Pancreas (tissue), 10 donors: ENCODE data around the gene HAUS7. TPM values are rescaled to one million over a fixed set of nuclear protein-coding genes. Genes with fewer than 3 reads are reported as not detected.

ENCODE experiments used
- ATAC-seq, 4 donors: fragments of 200-7000 bp; cut with Tn5 transposase; one replicate each; pipeline versions ENCODE4 v1.8.0 to v1.9.1; 2020; ENCODE audit warnings: mild to moderate bottlenecking in 4 of 4, moderate library complexity in 4 of 4
- DNase-seq, 6 donors: peaks; one replicate each; pipeline ENCODE4 v3.0.0-alpha.2; 2020
- FAIRE-seq: peaks from 2 replicates; lab custom pipeline; 2012; peaks lifted over from hg19 to GRCh38; lab: Jason Lieb, UNC
- H3K27ac ChIP-seq, 4 donors: fragments of 200-600 bp; sonication (generic); 1 replicate in 3 of 4; 2 replicates in 1 of 4; pipeline versions ENCODE4 v1.5.0 to v1.8.0; 2020
- H3K27me3 ChIP-seq, 4 donors: fragments of 200-600 bp; one replicate each; pipeline ENCODE4 v1.8.0; 2021
- H3K36me3 ChIP-seq, 3 donors: fragments of 200-600 bp; sonication (generic) in 1 of 3; one replicate each; pipeline versions ENCODE4 v1.5.0 to v1.8.0; 2020 to 2021
- H3K4me1 ChIP-seq, 3 donors: fragments of 200-600 bp; one replicate each; pipeline ENCODE4 v1.8.0; 2021
- H3K4me3 ChIP-seq, 4 donors: fragments of 200-600 bp; sonication (generic) in 2 of 4; one replicate each; pipeline versions ENCODE4 v1.5.0 to v1.8.0; 2020 to 2021
- H3K9me3 ChIP-seq, 4 donors: fragments of 200-600 bp; one replicate each; pipeline ENCODE4 v1.8.0; 2021
- WGBS, 2 donors: extraction: QIAGEN DNeasy Blood & Tissue Kit; methylation state at CpG; one replicate each; pipeline ENCODE4 v1.1.7; 2013; 5-methylcytosine and 5-hydroxymethylcytosine counted together
- intact Hi-C, 3 donors: fragments of 100-400 bp; cut with DNase I; formaldehyde crosslinking; loops; one replicate each; pipeline versions ENCODE4 v1.11.1 to v1.14.2; 2022
- polyA plus RNA-seq, 2 donors: library from polyadenylated mRNA; stranded (reverse); fragments of 200-250 nt; gene quantifications; one replicate each; pipeline ENCODE4 v1.2.3, GENCODE V29; 2013
- total RNA-seq, 6 donors: library from RNA; stranded (reverse); fragmentation: NEBNext Ultra II Directional in 4 of 6; extraction: Animal tissue kit (Norgen Biotek cat#: 25700) in 4 of 6; gene quantifications; one replicate each; pipeline versions ENCODE4 v1.2.1 to v1.2.4, GENCODE V29; 2021 to 2023
- TF ChIP-seq, protein P1 (sequence below), 4 donors: fragments of 200-600 bp; sonication (generic) in 3 of 4; IDR thresholded peaks; one replicate each; pipeline versions ENCODE4 v1.5.0 to v1.8.0; 2021; ENCODE audit warnings: antibody characterized with exemption in 4 of 4
- donor health status: healthy with polysubstance abuse.
- donor health status: DM: no; HTN: no; CAD: no; lungs with moderate emphysema.
- donor health status: DM: no; HTN: no; CAD: no.
- donor health status: control.
- donor health status: control.
- donor health status: Bipolar disorder and iron deficiency.
- donor health status: DM: yes; HTN: yes; CAD: no.
- donor health status: DM: no; HTN: no; CAD: no.
- donor health status: DM: no; HTN: no; CAD: no.
- donor health status: DM: yes; HTN: yes; CAD: no.

HAUS7 gene
- total and polyA plus RNA-seq, 8 donors, result 4.9 to 44.1 (median 9.5) TPM

DNA sequence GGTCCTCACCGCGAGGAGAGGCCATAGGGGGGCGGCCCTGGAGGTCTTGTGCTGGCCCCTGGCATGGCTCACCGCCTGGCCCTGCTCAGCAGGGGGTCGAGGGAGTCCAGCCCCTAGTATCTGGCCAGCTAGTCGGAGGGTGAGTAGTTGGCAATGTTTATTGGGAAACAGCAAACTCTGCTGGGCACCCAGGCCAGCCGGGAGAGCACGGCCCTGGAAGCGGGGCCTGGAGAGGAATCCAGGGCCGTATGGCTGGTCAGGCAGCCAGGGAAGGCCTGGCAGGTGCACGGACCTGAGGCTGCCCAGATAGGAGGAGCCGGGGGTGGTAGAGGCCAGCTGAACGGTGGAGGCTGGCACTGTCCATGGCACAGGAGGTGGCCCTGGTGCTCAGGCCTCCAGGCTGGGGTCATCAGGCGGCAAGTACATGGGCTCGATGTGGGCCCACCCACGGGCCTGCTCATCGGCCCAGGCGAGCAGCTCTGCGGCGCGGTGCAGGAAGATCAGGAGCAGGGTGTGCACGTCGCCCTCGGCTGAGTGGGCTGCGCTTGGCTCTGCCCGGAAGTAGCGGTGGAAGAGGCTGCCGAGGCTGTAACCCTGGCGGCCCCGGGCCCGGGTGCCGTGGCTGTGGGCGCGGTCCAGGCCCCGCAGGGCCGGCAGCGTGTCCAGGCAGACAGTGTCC is 25.9 kb downstream of the HAUS7 start:
- Histone ChIP-seq H3K9me3 (no peaks in the 10 kb centered on the region), H3K27ac (no peak overlapping the region), H3K4me1 (no peaks in the 10 kb centered on the region), H3K36me3 (no peaks in the 10 kb centered on the region), H3K4me3 (no peak overlapping the region), H3K27me3 (peaks cover 0 to 5% (median 2%) of the 10 kb centered on the region in 4 donors)
- ATAC-seq, result peak in 1 of 4 donors; percentile 7
- no peak for DNase-seq
- intact Hi-C loops, result no loop called here
- WGBS, 2 donors, result 78 to 89% methylated on average over 34 to 37 of the region's 37 CpGs
- TF ChIP-seq, protein P1, sequence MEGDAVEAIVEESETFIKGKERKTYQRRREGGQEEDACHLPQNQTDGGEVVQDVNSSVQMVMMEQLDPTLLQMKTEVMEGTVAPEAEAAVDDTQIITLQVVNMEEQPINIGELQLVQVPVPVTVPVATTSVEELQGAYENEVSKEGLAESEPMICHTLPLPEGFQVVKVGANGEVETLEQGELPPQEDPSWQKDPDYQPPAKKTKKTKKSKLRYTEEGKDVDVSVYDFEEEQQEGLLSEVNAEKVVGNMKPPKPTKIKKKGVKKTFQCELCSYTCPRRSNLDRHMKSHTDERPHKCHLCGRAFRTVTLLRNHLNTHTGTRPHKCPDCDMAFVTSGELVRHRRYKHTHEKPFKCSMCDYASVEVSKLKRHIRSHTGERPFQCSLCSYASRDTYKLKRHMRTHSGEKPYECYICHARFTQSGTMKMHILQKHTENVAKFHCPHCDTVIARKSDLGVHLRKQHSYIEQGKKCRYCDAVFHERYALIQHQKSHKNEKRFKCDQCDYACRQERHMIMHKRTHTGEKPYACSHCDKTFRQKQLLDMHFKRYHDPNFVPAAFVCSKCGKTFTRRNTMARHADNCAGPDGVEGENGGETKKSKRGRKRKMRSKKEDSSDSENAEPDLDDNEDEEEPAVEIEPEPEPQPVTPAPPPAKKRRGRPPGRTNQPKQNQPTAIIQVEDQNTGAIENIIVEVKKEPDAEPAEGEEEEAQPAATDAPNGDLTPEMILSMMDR (IDR thresholded peaks at IDR 0.05), result no peak
- no peak for FAIRE-seq

DNA sequence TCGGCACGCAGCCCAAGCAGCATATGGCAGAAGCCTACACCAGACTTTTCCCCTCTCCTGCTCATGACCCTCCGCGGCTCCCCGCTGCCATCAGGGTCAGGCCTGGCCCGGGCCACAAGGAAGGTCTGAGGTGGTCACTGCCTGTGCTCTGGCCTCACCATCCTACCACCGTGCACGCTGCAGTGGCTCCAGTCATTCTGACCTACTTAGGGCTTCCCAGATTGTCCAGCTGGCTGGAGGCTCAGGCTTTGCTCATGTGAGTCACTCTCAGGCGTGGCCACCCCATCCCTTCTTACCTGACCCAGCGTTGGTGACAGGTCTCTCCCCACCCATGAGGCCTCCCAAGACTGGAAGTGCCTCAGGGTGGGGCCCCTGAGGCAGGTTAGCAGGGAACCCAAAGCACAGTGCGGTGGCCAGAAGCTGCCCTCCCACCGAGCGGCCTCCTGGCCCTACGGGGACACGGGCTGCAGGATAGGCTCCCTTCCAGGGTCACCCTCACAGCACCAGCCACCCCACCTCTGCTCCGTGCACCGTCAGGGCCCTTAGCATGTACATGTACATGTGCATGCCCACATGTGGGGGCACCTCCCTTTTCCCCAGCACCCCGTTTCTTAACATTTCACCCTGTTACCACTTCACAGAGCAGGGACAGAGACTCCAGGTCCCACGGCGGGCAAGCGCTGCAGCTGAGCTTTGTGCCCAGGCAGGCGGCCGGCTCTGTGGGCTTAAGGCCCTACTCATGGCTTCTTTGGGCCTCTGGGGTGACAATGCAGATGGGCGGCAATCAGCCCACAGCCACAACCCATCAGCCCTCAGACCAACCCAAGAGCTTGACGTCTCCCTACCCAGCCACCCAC is 26.7 kb downstream of the HAUS7 start:
- no peaks in the 10 kb centered on the region for H3K9me3 ChIP-seq
- H3K36me3 ChIP-seq, result no peaks in the 10 kb centered on the region
- intact Hi-C loops, result no loop called here
- FAIRE-seq (no peak), DNase-seq (no peak), ATAC-seq (no peak)
- H3K4me3 ChIP-seq, result no peak overlapping the region
- H3K4me1 ChIP-seq, result no peaks in the 10 kb centered on the region
- TF ChIP-seq, protein P1 (IDR thresholded peaks at IDR 0.05), result no peak
- WGBS, 2 donors, result 70 to 81% methylated on average over 25 of the region's 25 CpGs
- no peak overlapping the region for H3K27ac ChIP-seq
- peaks cover 0 to 5% (median 2%) of the 10 kb centered on the region in 4 donors for H3K27me3 ChIP-seq

- intact Hi-C loops, result no loop called here
- TF ChIP-seq, protein P1 (IDR thresholded peaks at IDR 0.05), result no peak
- no peak for ATAC-seq
- WGBS, 2 donors, result 53 to 64% methylated on average over 5 of the region's 5 CpGs
- H3K9me3 ChIP-seq, result no peaks in the 10 kb centered on the region
- no peak for DNase-seq
- no peak overlapping the region for H3K27ac ChIP-seq
- no peaks in the 10 kb centered on the region for H3K36me3 ChIP-seq
- FAIRE-seq, result no peak
- H3K27me3 ChIP-seq, result peaks cover 0 to 5% (median 2%) of the 10 kb centered on the region in 4 donors
- no peaks in the 10 kb centered on the region for H3K4me1 ChIP-seq
- no peak overlapping the region for H3K4me3 ChIP-seq
These were observed 27.9 kb downstream of the HAUS7 start for GRCh38 chrX:153442463-153442862.

DNA sequence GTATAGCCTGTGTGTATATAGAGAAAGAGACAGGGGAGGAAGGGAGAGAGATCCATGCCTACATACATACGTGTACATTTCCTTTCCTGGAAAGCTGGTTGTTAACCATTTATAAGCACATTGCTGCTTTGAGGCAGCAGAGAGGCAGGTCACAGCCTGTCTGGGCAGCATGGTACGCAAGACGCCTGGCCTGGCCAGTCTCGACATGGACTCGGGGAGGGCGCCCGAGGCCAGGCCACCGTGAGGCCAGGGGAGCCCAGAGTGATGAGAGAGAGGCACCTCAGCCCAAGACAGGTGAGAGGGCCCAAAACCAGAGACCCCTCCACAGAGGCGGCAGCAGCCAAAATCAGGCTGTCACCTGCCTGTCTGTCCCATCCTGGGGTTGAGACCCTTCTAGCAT is 28.4 kb downstream of the HAUS7 start:
- no peak overlapping the region for H3K4me3 ChIP-seq
- no peak for ATAC-seq
- peaks cover 0 to 7% (median 2%) of the 10 kb centered on the region in 4 donors for H3K27me3 ChIP-seq
- DNase-seq, result no peak
- H3K9me3 ChIP-seq, result no peaks in the 10 kb centered on the region
- H3K4me1 ChIP-seq, result no peaks in the 10 kb centered on the region
- TF ChIP-seq, protein P1 (IDR thresholded peaks at IDR 0.05), result no peak
- WGBS, 2 donors, result 80 to 83% methylated on average over 9 of the region's 9 CpGs
- H3K36me3 ChIP-seq, result no peaks in the 10 kb centered on the region
- intact Hi-C loops, result no loop called here
- FAIRE-seq, result no peak
- no peak overlapping the region for H3K27ac ChIP-seq
